ENCODE results near the gene NDEL1.

The NDEL1 gene

GRCh38 chr17:8435245-8436168 is at the start of gene NDEL1:
NDEL1 (plus strand) TSS chr17:8435884; CDS start chr17:8444272, 8,388 bp downstream.
- H3K4me1 Mint-ChIP-seq = peaks cover 13% of the 10 kb centered on the region
- no peaks in the 10 kb centered on the region for H3K9me3 Mint-ChIP-seq
- H3K36me3 Mint-ChIP-seq (ENCODE audit: low read depth) = peaks cover 5% of the 10 kb centered on the region
- H3K27ac Mint-ChIP-seq = peak within 1 kb of the TSS; percentile 75 to 97 (median 97)
- TF ChIP-seq CTCF (IDR thresholded peaks at IDR 0.05; ENCODE audit: unreplicated experiment in 3 of 3) = no peak
- H3K27me3 Mint-ChIP-seq (ENCODE audit: low read depth) = no peaks in the 10 kb centered on the region
- H3K4me3 Mint-ChIP-seq = peak within 1 kb of the TSS; percentile 89 to 95 (median 94)

GRCh38 chr17:8386841-8387240 is 48.8 kb upstream of the NDEL1 start:
- peak overlapping the region in 2 of 3 experiments; percentile 24 to 35 for H3K27ac Mint-ChIP-seq
- H3K27me3 Mint-ChIP-seq (ENCODE audit: low read depth) = peaks cover 4% of the 10 kb centered on the region
- H3K9me3 Mint-ChIP-seq = no peaks in the 10 kb centered on the region
- peaks cover 25% of the 10 kb centered on the region for H3K4me1 Mint-ChIP-seq
- peak overlapping the region; percentile 54 to 70 (median 63) for H3K4me3 Mint-ChIP-seq
- TF ChIP-seq CTCF (IDR thresholded peaks at IDR 0.05; ENCODE audit: unreplicated experiment in 3 of 3) = no peak
- H3K36me3 Mint-ChIP-seq (ENCODE audit: low read depth) = peaks cover 13% of the 10 kb centered on the region

GRCh38 chr17:8387914-8388651 is 47.6 kb upstream of the NDEL1 start:
- H3K27me3 Mint-ChIP-seq (ENCODE audit: low read depth) = peaks cover 4% of the 10 kb centered on the region
- peaks cover 14% of the 10 kb centered on the region for H3K4me1 Mint-ChIP-seq
- no peaks in the 10 kb centered on the region for H3K9me3 Mint-ChIP-seq
- H3K36me3 Mint-ChIP-seq (ENCODE audit: low read depth) = peaks cover 1% of the 10 kb centered on the region
- H3K27ac Mint-ChIP-seq = no peak overlapping the region
- H3K4me3 Mint-ChIP-seq = no peak overlapping the region
- no peak for TF ChIP-seq CTCF (IDR thresholded peaks at IDR 0.05; ENCODE audit: unreplicated experiment in 3 of 3)

- Mint-ChIP-seq H3K36me3 (ENCODE audit: low read depth) (no peaks in the 10 kb centered on the region), H3K4me3 (no peak overlapping the region), H3K27ac (no peak overlapping the region), H3K27me3 (ENCODE audit: low read depth) (peaks cover 19% of the 10 kb centered on the region), H3K9me3 (no peaks in the 10 kb centered on the region), H3K4me1 (peaks cover 8% of the 10 kb centered on the region)
- no peak for TF ChIP-seq CTCF (IDR thresholded peaks at IDR 0.05; ENCODE audit: unreplicated experiment in 3 of 3)
Observed at GRCh38 chr17:8391711-8392110, 44.0 kb upstream of the NDEL1 start.

GRCh38 chr17:8392274-8392673 is 43.4 kb upstream of the NDEL1 start:
- peaks cover 25% of the 10 kb centered on the region for H3K27me3 Mint-ChIP-seq (ENCODE audit: low read depth)
- peaks cover 8% of the 10 kb centered on the region for H3K4me1 Mint-ChIP-seq
- H3K27ac Mint-ChIP-seq = no peak overlapping the region
- H3K9me3 Mint-ChIP-seq = no peaks in the 10 kb centered on the region
- TF ChIP-seq CTCF (IDR thresholded peaks at IDR 0.05; ENCODE audit: unreplicated experiment in 3 of 3) = no peak
- no peak overlapping the region for H3K4me3 Mint-ChIP-seq
- H3K36me3 Mint-ChIP-seq (ENCODE audit: low read depth) = no peaks in the 10 kb centered on the region
